Renal pelvis (tissue), 4 donors: ENCODE data around the gene DEFB131A. TPM values are rescaled to one million over a fixed set of nuclear protein-coding genes. Genes with fewer than 3 reads are reported as not detected.
"Not testable (repeated sequence)": the region's sequence is repeated elsewhere in the genome, so short reads cannot be mapped to it uniquely, and the experiment has no call there.

Experiments
- DNase-seq: peaks from one replicate; pipeline ENCODE4 v3.0.0-alpha.2; 2013
- polyA plus RNA-seq, 3 donors: library from polyadenylated mRNA; unstranded; fragments of 120-200 nt; gene quantifications; one replicate each; pipeline ENCODE4 v1.2.1, GENCODE V29; 2013; ENCODE audit not compliant: insufficient read length in 3 of 3

The DEFB131A gene
- polyA plus RNA-seq, 3 donors = not detected

DNA sequence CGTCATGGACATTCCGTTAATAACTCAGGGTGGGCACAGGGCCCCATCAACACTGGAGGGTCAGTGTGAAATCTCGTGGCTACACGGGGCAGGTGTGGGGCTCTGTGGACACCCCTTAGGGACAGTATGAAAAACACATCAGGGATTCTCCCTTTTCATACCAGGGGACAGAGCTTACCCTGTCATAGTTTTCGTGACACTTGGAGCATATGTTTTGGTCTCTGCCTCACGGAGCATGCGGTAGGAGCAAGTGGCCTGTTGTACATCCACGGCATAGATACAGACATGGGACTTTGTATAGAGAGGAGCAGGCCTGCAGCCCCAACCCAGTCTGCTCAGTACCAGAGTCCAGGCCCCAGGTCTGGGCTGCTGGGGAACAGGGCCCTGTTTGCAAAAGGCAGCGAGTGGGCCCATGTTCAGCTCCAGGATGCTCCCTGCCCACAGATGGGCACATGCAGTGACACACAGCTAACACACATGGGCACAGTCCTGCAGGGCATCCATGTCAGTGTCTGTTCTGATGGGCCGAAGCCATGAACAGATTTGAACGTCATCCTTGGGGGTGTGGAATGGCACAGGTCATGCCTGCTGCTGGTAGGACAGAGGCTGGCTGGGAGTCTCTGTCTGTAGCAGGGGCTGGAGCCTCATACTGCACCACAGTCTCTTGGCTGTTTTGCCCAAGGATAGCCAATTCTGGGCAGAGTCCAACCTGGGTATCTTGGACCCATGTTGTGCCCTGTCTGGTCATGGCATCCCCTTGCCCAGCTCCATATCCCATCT is 50.2 kb downstream of the DEFB131A start:
- DNase-seq = not testable (repeated sequence)

DNA sequence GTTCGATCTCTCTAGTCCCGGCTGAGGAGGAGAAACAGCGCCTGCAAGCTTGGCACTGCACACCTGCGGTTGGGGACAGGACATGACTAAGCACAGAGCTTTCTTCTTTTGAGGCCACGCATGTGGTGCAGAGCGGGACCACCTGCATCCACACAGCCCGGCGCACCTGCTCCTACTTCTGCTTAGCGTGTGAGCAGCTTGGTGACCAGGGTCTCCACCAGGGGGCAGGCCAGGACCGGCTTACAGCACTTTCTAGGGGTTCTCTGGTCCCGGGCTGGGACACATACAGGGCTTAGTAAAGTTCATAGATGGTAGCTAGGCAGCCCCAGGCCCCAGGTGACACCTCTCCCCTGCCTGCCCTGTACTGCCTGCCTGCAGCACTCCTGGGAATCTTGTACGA is 51.2 kb downstream of the DEFB131A start:
- DNase-seq = peak; percentile 57

DNA sequence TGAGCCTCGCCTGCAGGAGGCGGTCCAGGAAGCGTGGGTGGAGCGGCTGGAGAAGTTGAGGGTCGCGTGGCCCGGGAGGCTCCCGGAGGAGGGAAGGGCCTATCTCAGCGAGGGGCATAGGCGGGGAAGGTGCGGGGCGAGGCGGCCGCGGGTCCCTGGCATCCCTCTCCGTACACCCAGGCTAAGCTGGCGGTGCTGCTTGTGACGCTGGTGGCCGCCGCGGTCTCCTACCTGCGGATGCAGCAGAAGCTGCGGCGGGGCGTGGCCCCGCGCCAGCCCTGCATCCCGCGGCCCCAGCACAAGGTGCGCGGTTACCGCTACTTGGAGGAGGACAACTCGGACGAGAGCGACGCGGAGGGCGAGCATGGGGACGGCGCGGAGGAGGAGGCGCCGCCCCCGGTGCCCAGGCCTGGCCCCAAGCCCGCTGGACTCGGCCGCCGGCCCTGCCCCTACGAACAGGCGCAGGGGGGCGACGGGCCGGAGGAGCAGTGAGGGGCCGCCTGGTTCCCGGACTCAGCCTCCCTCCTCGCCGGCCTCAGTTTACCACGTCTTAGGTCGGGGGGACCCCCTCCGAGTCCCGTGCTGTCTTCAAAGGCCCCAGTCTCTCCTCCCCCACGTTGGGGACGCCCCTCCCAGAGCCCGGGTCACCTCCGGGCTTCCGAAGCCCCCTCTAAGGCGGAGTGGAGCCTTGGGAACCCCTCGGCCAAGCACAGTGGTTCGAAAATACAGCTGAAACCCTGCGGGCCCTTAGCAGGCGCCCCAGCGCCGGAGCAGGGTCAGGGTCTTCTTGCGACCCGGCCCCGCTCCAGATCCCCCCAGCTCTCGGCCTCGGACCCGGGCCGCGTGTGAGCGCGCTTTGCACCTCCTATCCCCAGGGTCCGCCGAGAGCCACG is 53.6 kb downstream of the DEFB131A start:
- DNase-seq = not testable (repeated sequence)

DNA sequence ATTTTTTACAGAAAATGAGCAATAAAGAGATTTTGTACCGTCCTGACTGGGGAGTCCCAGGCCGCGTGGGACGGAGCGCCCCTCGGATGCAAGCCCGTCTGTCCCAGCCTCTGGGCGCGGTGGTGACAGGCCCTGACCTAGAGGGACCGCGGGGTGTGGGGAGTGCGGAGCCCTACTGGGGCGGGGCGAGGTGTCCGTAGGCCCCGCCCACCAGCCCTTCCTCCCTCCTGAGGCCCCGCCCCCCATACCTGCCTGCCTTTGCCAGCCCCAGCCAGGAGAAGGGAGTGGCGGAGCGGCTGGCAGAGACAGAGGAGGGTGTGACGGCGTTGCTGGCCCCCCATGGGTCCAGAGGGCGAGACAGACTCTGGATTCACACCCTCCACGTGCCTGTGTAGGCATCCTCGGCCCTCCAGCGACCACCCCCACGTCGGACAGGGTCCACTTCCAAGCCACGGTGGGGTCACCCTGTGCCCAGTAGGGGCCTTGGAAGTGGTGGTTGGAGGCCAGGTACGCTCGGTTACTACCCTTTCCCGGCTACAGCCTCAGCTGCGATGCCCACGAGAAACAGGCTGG is 54.3 kb downstream of the DEFB131A start:
- not testable (repeated sequence) for DNase-seq

DNA sequence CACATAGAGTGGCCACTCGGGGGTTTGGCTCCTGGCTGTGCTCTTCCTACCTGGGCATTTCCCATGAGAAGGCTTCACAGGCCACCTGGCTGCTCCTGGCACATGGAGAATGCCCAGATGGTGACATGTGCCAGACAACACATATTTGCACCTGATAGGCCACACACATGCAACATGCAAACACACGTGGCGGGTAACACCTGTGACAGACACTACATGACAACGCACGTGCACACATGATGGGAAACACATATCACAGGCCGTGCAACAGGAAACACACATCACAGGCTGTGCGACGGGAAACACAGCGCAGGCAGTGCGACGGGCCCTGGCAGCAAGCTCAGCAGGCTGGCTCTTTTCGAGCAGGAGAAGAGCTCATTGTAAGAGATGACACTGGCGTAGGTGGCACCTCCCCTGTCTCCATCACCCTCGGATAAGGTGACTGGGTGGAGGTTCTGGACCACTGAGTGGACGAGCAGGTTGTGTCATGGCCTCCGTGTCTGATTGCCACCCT is 55.8 kb downstream of the DEFB131A start:
- DNase-seq = not testable (repeated sequence)

Other genes with a start within 250 kb of the DEFB131A start
- gene USP17L10, start 233.8 kb upstream of the DEFB131A start, polyA plus RNA-seq = not detected
- gene USP17L11, start 229.0 kb upstream of the DEFB131A start, polyA plus RNA-seq = not detected
- not detected for gene USP17L12, start 224.3 kb upstream of the DEFB131A start, polyA plus RNA-seq
- gene USP17L13, start 219.5 kb upstream of the DEFB131A start, polyA plus RNA-seq = not detected
- not detected for gene USP17L15, start 210.0 kb upstream of the DEFB131A start, polyA plus RNA-seq
- gene USP17L17, start 200.5 kb upstream of the DEFB131A start, polyA plus RNA-seq = not detected
- gene USP17L18, start 195.8 kb upstream of the DEFB131A start, polyA plus RNA-seq = not detected
- not detected for gene USP17L19, start 191.0 kb upstream of the DEFB131A start, polyA plus RNA-seq
- gene USP17L20, start 186.3 kb upstream of the DEFB131A start, polyA plus RNA-seq = not detected
- gene USP17L21, start 181.5 kb upstream of the DEFB131A start, polyA plus RNA-seq = not detected
- not detected for gene USP17L22, start 176.8 kb upstream of the DEFB131A start, polyA plus RNA-seq
- gene USP17L24, start 119.2 kb upstream of the DEFB131A start, polyA plus RNA-seq = not detected
- not detected for gene USP17L25, start 114.5 kb upstream of the DEFB131A start, polyA plus RNA-seq
- gene USP17L26, start 109.8 kb upstream of the DEFB131A start, polyA plus RNA-seq = not detected
- not detected for gene USP17L5, start 105.0 kb upstream of the DEFB131A start, polyA plus RNA-seq
- gene USP17L27, start 100.3 kb upstream of the DEFB131A start, polyA plus RNA-seq = not detected
- not detected for gene USP17L28, start 95.5 kb upstream of the DEFB131A start, polyA plus RNA-seq
- not detected for gene USP17L29, start 90.8 kb upstream of the DEFB131A start, polyA plus RNA-seq
- not detected for gene USP17L30, start 81.3 kb upstream of the DEFB131A start, polyA plus RNA-seq